ENCODE results near the gene HNRNPH3. TPM values are rescaled to one million over a fixed set of nuclear protein-coding genes. Genes with fewer than 3 reads are reported as not detected.
"Not testable (repeated sequence)": the region's sequence is repeated elsewhere in the genome, so short reads cannot be mapped to it uniquely, and the experiment has no call there.

HNRNPH3 gene
- total RNA-seq, 1 donor from 2014 or later = 90.4 TPM

GRCh38 chr10:68303849-68304412 is 27.9 kb upstream of the HNRNPH3 start:
- TF ChIP-seq POLR2AphosphoS5 (IDR thresholded peaks at IDR 0.05; ENCODE audit: insufficient read depth in 1 of 2, low read depth in 1 of 2) = no peak
- no peak for TF ChIP-seq CTCF (IDR thresholded peaks at IDR 0.05)
- no peak for TF ChIP-seq POLR2A (IDR thresholded peaks at IDR 0.05)
- H3K36me3 ChIP-seq = no peaks in the 10 kb centered on the region
- intact Hi-C loops (cut with DNase I) = no loop called here
- H3K27me3 ChIP-seq = no peaks in the 10 kb centered on the region
- H3K9me3 ChIP-seq = no peaks in the 10 kb centered on the region
- no peak for DNase-seq (ENCODE audit: extremely low spot score in 2 of 2)
- H3K4me1 ChIP-seq = no peaks in the 10 kb centered on the region
- H3K4me3 ChIP-seq = no peak overlapping the region
- no peak overlapping the region for H3K27ac ChIP-seq

GRCh38 chr10:68305854-68306253 is 26.0 kb upstream of the HNRNPH3 start:
- H3K9me3 ChIP-seq = no peaks in the 10 kb centered on the region
- DNase-seq (ENCODE audit: extremely low spot score in 2 of 2) = no peak
- H3K4me3 ChIP-seq = no peak overlapping the region
- H3K27ac ChIP-seq = no peak overlapping the region
- H3K36me3 ChIP-seq = no peaks in the 10 kb centered on the region
- H3K27me3 ChIP-seq = no peaks in the 10 kb centered on the region
- H3K4me1 ChIP-seq = no peaks in the 10 kb centered on the region
- TF ChIP-seq CTCF (IDR thresholded peaks at IDR 0.05) (no peak), POLR2AphosphoS5 (IDR thresholded peaks at IDR 0.05; ENCODE audit: insufficient read depth in 1 of 2, low read depth in 1 of 2) (no peak), POLR2A (IDR thresholded peaks at IDR 0.05) (no peak)
- intact Hi-C loops (cut with DNase I) = no loop called here

- no peak for TF ChIP-seq POLR2A (IDR thresholded peaks at IDR 0.05)
- no peak for TF ChIP-seq CTCF (IDR thresholded peaks at IDR 0.05)
- TF ChIP-seq POLR2AphosphoS5 (IDR thresholded peaks at IDR 0.05; ENCODE audit: insufficient read depth in 1 of 2, low read depth in 1 of 2) = no peak
- H3K4me1 ChIP-seq = no peaks in the 10 kb centered on the region
These were observed 21.3 kb upstream of the HNRNPH3 start for GRCh38 chr10:68310531-68310930.

GRCh38 chr10:68314930-68315329 is 16.9 kb upstream of the HNRNPH3 start:
- DNase-seq (ENCODE audit: extremely low spot score in 2 of 2); H3K4me1 ChIP-seq; H3K27ac ChIP-seq; H3K4me3 ChIP-seq; intact Hi-C loops (cut with DNase I); H3K36me3 ChIP-seq; H3K9me3 ChIP-seq; H3K27me3 ChIP-seq: not testable (repeated sequence)

More at GRCh38 chr10:68310531-68310930, 21.3 kb upstream of the HNRNPH3 start:
- no peak overlapping the region for H3K27ac ChIP-seq
- H3K36me3 ChIP-seq = no peaks in the 10 kb centered on the region
- intact Hi-C loops (cut with DNase I) = no loop called here
- DNase-seq (ENCODE audit: extremely low spot score in 2 of 2) = no peak
- H3K27me3 ChIP-seq = no peaks in the 10 kb centered on the region
- H3K4me3 ChIP-seq = no peak overlapping the region
- H3K9me3 ChIP-seq = no peaks in the 10 kb centered on the region

GRCh38 chr10:68315582-68315981 is 16.3 kb upstream of the HNRNPH3 start:
- no peaks in the 10 kb centered on the region for H3K27me3 ChIP-seq
- no peak overlapping the region for H3K27ac ChIP-seq
- TF ChIP-seq POLR2A (IDR thresholded peaks at IDR 0.05) = no peak
- no peak for TF ChIP-seq CTCF (IDR thresholded peaks at IDR 0.05)
- TF ChIP-seq POLR2AphosphoS5 (IDR thresholded peaks at IDR 0.05; ENCODE audit: insufficient read depth in 1 of 2, low read depth in 1 of 2) = no peak
- no peaks in the 10 kb centered on the region for H3K36me3 ChIP-seq
- no peaks in the 10 kb centered on the region for H3K9me3 ChIP-seq
- H3K4me3 ChIP-seq = no peak overlapping the region
- intact Hi-C loops (cut with DNase I) = no loop called here
- H3K4me1 ChIP-seq = no peaks in the 10 kb centered on the region
- no peak for DNase-seq (ENCODE audit: extremely low spot score in 2 of 2)
